Measurements from ENCODE around the gene VAV2. TPM values are rescaled to one million over a fixed set of nuclear protein-coding genes. Genes with fewer than 3 reads are reported as not detected.

The VAV2 gene
- total RNA-seq, 2 donors from 2014 or later: 3.4 to 6.0 TPM

- no peaks in the 10 kb centered on the region for H3K9me3 ChIP-seq
- peak; percentile 90 to 98 for TF ChIP-seq CTCF (IDR thresholded peaks at IDR 0.05)
- H3K36me3 ChIP-seq: no peaks in the 10 kb centered on the region
- peak; percentile 81 for DNase-seq (ENCODE audit: low spot score)
- peaks cover 0 to 28% of the 10 kb centered on the region in 2 donors for H3K4me1 ChIP-seq
- peak overlapping the region in 1 of 2 donors; percentile 19 for H3K4me3 ChIP-seq
- H3K27ac ChIP-seq: no peak overlapping the region
- no peaks in the 10 kb centered on the region for H3K27me3 ChIP-seq
Observed at GRCh38 chr9:133792721-133793470, 199.2 kb downstream of the VAV2 start.

GRCh38 chr9:133791735-133792649 lies 200.1 kb downstream of the VAV2 start:
- Histone ChIP-seq H3K4me3 (no peak overlapping the region), H3K9me3 (no peaks in the 10 kb centered on the region), H3K27me3 (no peaks in the 10 kb centered on the region), H3K27ac (no peak overlapping the region), H3K36me3 (no peaks in the 10 kb centered on the region), H3K4me1 (peaks cover 0 to 33% of the 10 kb centered on the region in 2 donors)
- TF ChIP-seq CTCF (IDR thresholded peaks at IDR 0.05): no peak
- DNase-seq (ENCODE audit: low spot score): no peak

- TF ChIP-seq CTCF (IDR thresholded peaks at IDR 0.05): no peak
- DNase-seq (ENCODE audit: low spot score): no peak
- Histone ChIP-seq H3K36me3 (no peaks in the 10 kb centered on the region), H3K4me3 (no peak overlapping the region), H3K4me1 (peaks cover 0 to 33% of the 10 kb centered on the region in 2 donors), H3K27ac (no peak overlapping the region), H3K27me3 (no peaks in the 10 kb centered on the region), H3K9me3 (no peaks in the 10 kb centered on the region)
Observed at GRCh38 chr9:133791069-133791468, 201.1 kb downstream of the VAV2 start.

GRCh38 chr9:133789778-133790177 lies 202.3 kb downstream of the VAV2 start:
- TF ChIP-seq CTCF (IDR thresholded peaks at IDR 0.05): no peak

GRCh38 chr9:133788819-133789717 lies 203.1 kb downstream of the VAV2 start:
- Histone ChIP-seq H3K27me3 (no peaks in the 10 kb centered on the region), H3K4me3 (no peak overlapping the region), H3K27ac (no peak overlapping the region), H3K9me3 (no peaks in the 10 kb centered on the region), H3K4me1 (peaks cover 0 to 33% of the 10 kb centered on the region in 2 donors), H3K36me3 (no peaks in the 10 kb centered on the region)
- no peak for DNase-seq (ENCODE audit: low spot score)
- no peak for TF ChIP-seq CTCF (IDR thresholded peaks at IDR 0.05)

More at GRCh38 chr9:133789778-133790177, 202.3 kb downstream of the VAV2 start:
- H3K36me3 ChIP-seq: no peaks in the 10 kb centered on the region
- H3K9me3 ChIP-seq: no peaks in the 10 kb centered on the region
- H3K27me3 ChIP-seq: no peaks in the 10 kb centered on the region
- no peak overlapping the region for H3K27ac ChIP-seq
- no peak overlapping the region for H3K4me3 ChIP-seq
- no peak for DNase-seq (ENCODE audit: low spot score)
- H3K4me1 ChIP-seq: peaks cover 0 to 33% of the 10 kb centered on the region in 2 donors
